ENCODE data around the gene PLCL1. TPM values are rescaled to one million over a fixed set of nuclear protein-coding genes. Genes with fewer than 3 reads are reported as not detected.

Gene PLCL1
- total and polyA plus RNA-seq, 10 of the 15 experiments (the other 5 are each of a cell fraction or from before 2014, with no cell fraction given): 0.03 to 1.5 (median 0.22) TPM

GRCh38 chr2:197952540-197953202 lies 148.3 kb downstream of the PLCL1 start (continued):
- TF ChIP-seq SUZ12 (IDR thresholded peaks at IDR 0.05; ENCODE audit: unreplicated experiment) (no peak), ZBTB33 (IDR thresholded peaks at IDR 0.05) (no peak), BHLHE40 (IDR thresholded peaks at IDR 0.05; ENCODE audit: borderline replicate concordance in 1 of 2, low read depth in 2 of 2, low read length in 1 of 2) (peak in 1 of 2 experiments; percentile 11; a peak in 1 of 4 replicates), ZNF207 (IDR thresholded peaks at IDR 0.05; ENCODE audit: borderline replicate concordance) (no peak), KLF5 (IDR thresholded peaks at IDR 0.05; ENCODE audit: partially characterized antibody) (no peak), CHD1 (IDR thresholded peaks at IDR 0.05; ENCODE audit: low read depth, low read length) (no peak), IKZF1 (conservative IDR thresholded peaks at IDR 0.05) (no peak), MYC (IDR thresholded peaks at IDR 0.05; ENCODE audit: insufficient read depth, insufficient read length, insufficient replicate concordance, low read length, severe bottlenecking) (no peak), TCF12 (IDR thresholded peaks at IDR 0.05; ENCODE audit: low read depth, low read length) (no peak), NR2F1 (conservative IDR thresholded peaks at IDR 0.05) (no peak), RB1 (IDR thresholded peaks at IDR 0.05; ENCODE audit: borderline replicate concordance) (no peak), POLR2AphosphoS5 (IDR thresholded peaks at IDR 0.05; ENCODE audit: low read length) (no peak), ETV6 (conservative IDR thresholded peaks at IDR 0.05 in 1 of 2, IDR thresholded peaks at IDR 0.05 in 1 of 2; ENCODE audit: borderline replicate concordance in 1 of 2, low read depth in 1 of 2) (no peak), PAX5 (IDR thresholded peaks at IDR 0.05; ENCODE audit: borderline replicate concordance, low read depth, low read length) (0 out of 2 replicates have a peak, but pooled peaks have one; percentile 13), HDGF (IDR thresholded peaks at IDR 0.05) (no peak), ZBED1 (IDR thresholded peaks at IDR 0.05; ENCODE audit: borderline replicate concordance) (no peak), IKZF2 (IDR thresholded peaks at IDR 0.05) (no peak; a peak in 2 of 4 replicates), CUX1 (IDR thresholded peaks at IDR 0.05; ENCODE audit: insufficient replicate concordance, low read depth, low read length) (no peak), EED (IDR thresholded peaks at IDR 0.05; ENCODE audit: low read depth) (no peak)
